WTC11 (cell line): ENCODE results near the gene SLCO1A2. TPM values are rescaled to one million over a fixed set of nuclear protein-coding genes. Genes with fewer than 3 reads are reported as not detected.

Experiments used
- ATAC-seq: fragments of 200-7000 bp; cut with Tn5 transposase; 2 replicates; pipeline ENCODE4 v1.10.0; 2021; ENCODE audit warnings: mild to moderate bottlenecking, moderate library complexity
- CTCF ChIA-PET: fragments of 300-600 bp; sonication (Branson Sonifier 250); formaldehyde crosslinking; loops from one replicate; lab custom pipeline; 2021; ENCODE audit warnings: antibody characterized with exemption; lab: Charles Lee
- POLR2A ChIA-PET: fragments of 350-600 bp; sonication (Branson Sonifier 250); formaldehyde crosslinking; loops from one replicate; lab custom pipeline; 2021; ENCODE audit warnings: antibody characterized with exemption; lab: Charles Lee
- DNase-seq: peaks from one replicate; pipeline ENCODE4 v3.0.0; 2021; ENCODE audit warnings: low spot score
- H3K27ac Mint-ChIP-seq: 2 replicates; pipeline ENCODE4 v1.8.0; 2021; ENCODE audit warnings: mixed read lengths
- H3K27me3 Mint-ChIP-seq: 2 replicates; pipeline ENCODE4 v1.8.0; 2021; ENCODE audit warnings: low read depth, mild to moderate bottlenecking, moderate library complexity, mixed read lengths
- H3K36me3 Mint-ChIP-seq: 2 replicates; pipeline ENCODE4 v1.8.0; 2021; ENCODE audit warnings: mixed read lengths
- H3K4me1 Mint-ChIP-seq: 2 replicates; pipeline ENCODE4 v1.8.0; 2022; ENCODE audit warnings: mixed read lengths
- H3K4me3 Mint-ChIP-seq: 2 replicates; pipeline ENCODE4 v1.8.0; 2021; ENCODE audit warnings: mild to moderate bottlenecking, moderate library complexity, mixed read lengths
- H3K9me3 Mint-ChIP-seq: 2 replicates; pipeline ENCODE4 v1.8.0; 2021; ENCODE audit warnings: mixed read lengths
- CREM ChIP-seq: sonication (generic); formaldehyde crosslinking; IDR thresholded peaks from 2 replicates; pipeline ENCODE4 v1.8.1; 2022; ENCODE audit warnings: mild to moderate bottlenecking, missing genetic modification reagents, moderate library complexity
- CTCF ChIP-seq: fragments of 200-600 bp; IDR thresholded peaks from 2 replicates; pipeline ENCODE4 v1.8.0; 2022; ENCODE audit warnings: antibody characterized with exemption
- FOXP1 ChIP-seq: sonication (generic); formaldehyde crosslinking; IDR thresholded peaks from 2 replicates; pipeline ENCODE4 v1.8.0; 2022; ENCODE audit warnings: missing genetic modification reagents, mild to moderate bottlenecking, moderate library complexity, borderline replicate concordance
- JUN ChIP-seq: sonication (generic); formaldehyde crosslinking; IDR thresholded peaks from 2 replicates; pipeline ENCODE4 v1.8.0; 2023; ENCODE audit warnings: mild to moderate bottlenecking, missing genetic modification reagents
- MAX ChIP-seq: sonication (generic); formaldehyde crosslinking; IDR thresholded peaks from 2 replicates; pipeline ENCODE4 v1.8.0; 2022; ENCODE audit warnings: mild to moderate bottlenecking, missing genetic modification reagents
- NR2C2 ChIP-seq: sonication (generic); formaldehyde crosslinking; IDR thresholded peaks from 2 replicates; pipeline ENCODE4 v1.8.0; 2022; ENCODE audit warnings: mild to moderate bottlenecking, missing genetic modification reagents
- OVOL2 ChIP-seq: fragments of 250-450 bp; sonication (Bioruptor Pico); IDR thresholded peaks from 2 replicates; pipeline ENCODE4 v1.9.0; 2021; ENCODE audit warnings: mild to moderate bottlenecking, borderline replicate concordance
- RORB ChIP-seq: fragments of 250-450 bp; sonication (Bioruptor Pico); IDR thresholded peaks from 2 replicates; pipeline ENCODE4 v1.9.0; 2021; ENCODE audit warnings: mild to moderate bottlenecking
- TEAD4 ChIP-seq: sonication (generic); formaldehyde crosslinking; IDR thresholded peaks from 2 replicates; pipeline ENCODE4 v1.8.0; 2022; ENCODE audit warnings: mild to moderate bottlenecking, missing genetic modification reagents
- TP53 ChIP-seq: sonication (generic); formaldehyde crosslinking; IDR thresholded peaks from 2 replicates; pipeline ENCODE4 v1.8.1; 2023; ENCODE audit warnings: mild to moderate bottlenecking, missing genetic modification reagents
- USF2 ChIP-seq: sonication (generic); formaldehyde crosslinking; IDR thresholded peaks from 2 replicates; pipeline ENCODE4 v1.8.1; 2023; ENCODE audit warnings: mild to moderate bottlenecking, missing genetic modification reagents, moderate library complexity
- ZNF232 ChIP-seq: sonication (generic); formaldehyde crosslinking; IDR thresholded peaks from 2 replicates; pipeline ENCODE4 v1.8.0; 2022; ENCODE audit warnings: mild to moderate bottlenecking, missing genetic modification reagents
- ZNF425 ChIP-seq: fragments of 250-450 bp; sonication (Bioruptor Pico); conservative IDR thresholded peaks from 2 replicates; pipeline ENCODE4 v1.9.0; 2021; ENCODE audit warnings: mild to moderate bottlenecking
- ZNF532 ChIP-seq: fragments of 250-450 bp; sonication (Bioruptor Pico); IDR thresholded peaks from 2 replicates; pipeline ENCODE4 v1.9.0; 2021; ENCODE audit warnings: mild to moderate bottlenecking, borderline replicate concordance
- ZNF671 ChIP-seq: fragments of 250-450 bp; sonication (Bioruptor Pico); IDR thresholded peaks from 2 replicates; pipeline ENCODE4 v1.8.0; 2021; ENCODE audit warnings: mild to moderate bottlenecking
- total RNA-seq: library from RNA; stranded (reverse); gene quantifications from 3 replicates; pipeline ENCODE4 v1.2.3, GENCODE V29; 2021
- TF ChIP-seq, protein P1 (sequence below): sonication (generic); formaldehyde crosslinking; conservative IDR thresholded peaks from 2 replicates; pipeline ENCODE4 v1.8.1; 2023; ENCODE audit warnings: mild to moderate bottlenecking, low read depth, missing genetic modification reagents, moderate library complexity
- TF ChIP-seq, protein P2 (sequence below): sonication (generic); formaldehyde crosslinking; IDR thresholded peaks from 2 replicates; pipeline ENCODE4 v1.8.1; 2022; ENCODE audit warnings: mild to moderate bottlenecking, moderate library complexity, missing genetic modification reagents
- TF ChIP-seq, protein P3 (sequence below): sonication (generic); formaldehyde crosslinking; IDR thresholded peaks from 2 replicates; pipeline ENCODE4 v1.8.1; 2023; ENCODE audit warnings: mild to moderate bottlenecking, missing genetic modification reagents, moderate library complexity
- TF ChIP-seq, protein P4 (sequence below): sonication (generic); formaldehyde crosslinking; IDR thresholded peaks from 2 replicates; pipeline ENCODE4 v1.8.1; 2022; ENCODE audit warnings: low read depth, mild to moderate bottlenecking, moderate library complexity, missing genetic modification reagents, borderline replicate concordance
- TF ChIP-seq, protein P5 (sequence below): fragments of 250-450 bp; sonication (Bioruptor Pico); IDR thresholded peaks from 2 replicates; pipeline ENCODE4 v1.9.0; 2021; ENCODE audit warnings: mild to moderate bottlenecking

The SLCO1A2 gene
- total RNA-seq, 1 experiment from 2014 or later = 9.9 TPM

DNA sequence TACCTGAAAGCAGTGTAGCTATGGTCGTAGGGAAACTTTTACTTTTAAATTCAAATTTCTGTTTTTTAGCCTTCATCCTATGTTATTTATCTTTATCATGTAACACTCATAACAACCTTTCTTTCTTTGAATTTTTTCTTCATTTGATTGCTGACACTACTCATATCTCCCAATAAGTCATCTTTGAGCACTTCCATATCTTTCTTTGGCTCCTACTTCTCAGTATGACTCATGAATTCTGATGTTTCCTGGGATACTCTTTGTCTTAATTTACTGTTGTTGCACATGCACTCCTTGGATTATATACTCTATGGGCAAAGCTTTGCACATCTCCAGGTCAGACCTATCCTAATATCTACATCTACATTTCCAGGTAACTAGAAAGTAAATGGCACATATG, 19.9 kb upstream of the SLCO1A2 start:
- ChIA-PET POLR2A (no interaction called here), CTCF (no interaction called here)
- Mint-ChIP-seq H3K27me3 (no peaks in the 10 kb centered on the region), H3K27ac (no peak overlapping the region), H3K4me1 (peaks cover 36% of the 10 kb centered on the region), H3K4me3 (no peak overlapping the region), H3K9me3 (peaks cover 1% of the 10 kb centered on the region), H3K36me3 (peaks cover 4% of the 10 kb centered on the region)
- no peak for TF ChIP-seq USF2 (CRISPR knock-in tag)
- TF ChIP-seq, protein P1, sequence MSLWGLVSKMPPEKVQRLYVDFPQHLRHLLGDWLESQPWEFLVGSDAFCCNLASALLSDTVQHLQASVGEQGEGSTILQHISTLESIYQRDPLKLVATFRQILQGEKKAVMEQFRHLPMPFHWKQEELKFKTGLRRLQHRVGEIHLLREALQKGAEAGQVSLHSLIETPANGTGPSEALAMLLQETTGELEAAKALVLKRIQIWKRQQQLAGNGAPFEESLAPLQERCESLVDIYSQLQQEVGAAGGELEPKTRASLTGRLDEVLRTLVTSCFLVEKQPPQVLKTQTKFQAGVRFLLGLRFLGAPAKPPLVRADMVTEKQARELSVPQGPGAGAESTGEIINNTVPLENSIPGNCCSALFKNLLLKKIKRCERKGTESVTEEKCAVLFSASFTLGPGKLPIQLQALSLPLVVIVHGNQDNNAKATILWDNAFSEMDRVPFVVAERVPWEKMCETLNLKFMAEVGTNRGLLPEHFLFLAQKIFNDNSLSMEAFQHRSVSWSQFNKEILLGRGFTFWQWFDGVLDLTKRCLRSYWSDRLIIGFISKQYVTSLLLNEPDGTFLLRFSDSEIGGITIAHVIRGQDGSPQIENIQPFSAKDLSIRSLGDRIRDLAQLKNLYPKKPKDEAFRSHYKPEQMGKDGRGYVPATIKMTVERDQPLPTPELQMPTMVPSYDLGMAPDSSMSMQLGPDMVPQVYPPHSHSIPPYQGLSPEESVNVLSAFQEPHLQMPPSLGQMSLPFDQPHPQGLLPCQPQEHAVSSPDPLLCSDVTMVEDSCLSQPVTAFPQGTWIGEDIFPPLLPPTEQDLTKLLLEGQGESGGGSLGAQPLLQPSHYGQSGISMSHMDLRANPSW = no peak
- no peak for TF ChIP-seq FOXP1
- TF ChIP-seq, protein P2, sequence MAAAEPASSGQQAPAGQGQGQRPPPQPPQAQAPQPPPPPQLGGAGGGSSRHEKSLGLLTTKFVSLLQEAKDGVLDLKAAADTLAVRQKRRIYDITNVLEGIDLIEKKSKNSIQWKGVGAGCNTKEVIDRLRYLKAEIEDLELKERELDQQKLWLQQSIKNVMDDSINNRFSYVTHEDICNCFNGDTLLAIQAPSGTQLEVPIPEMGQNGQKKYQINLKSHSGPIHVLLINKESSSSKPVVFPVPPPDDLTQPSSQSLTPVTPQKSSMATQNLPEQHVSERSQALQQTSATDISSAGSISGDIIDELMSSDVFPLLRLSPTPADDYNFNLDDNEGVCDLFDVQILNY (CRISPR knock-in tag) = no peak
- TF ChIP-seq ZNF532 (CRISPR knock-in tag) = no peak
- TF ChIP-seq CREM (CRISPR knock-in tag) = no peak
- TF ChIP-seq RORB (CRISPR knock-in tag) = no peak
- TF ChIP-seq, protein P3, sequence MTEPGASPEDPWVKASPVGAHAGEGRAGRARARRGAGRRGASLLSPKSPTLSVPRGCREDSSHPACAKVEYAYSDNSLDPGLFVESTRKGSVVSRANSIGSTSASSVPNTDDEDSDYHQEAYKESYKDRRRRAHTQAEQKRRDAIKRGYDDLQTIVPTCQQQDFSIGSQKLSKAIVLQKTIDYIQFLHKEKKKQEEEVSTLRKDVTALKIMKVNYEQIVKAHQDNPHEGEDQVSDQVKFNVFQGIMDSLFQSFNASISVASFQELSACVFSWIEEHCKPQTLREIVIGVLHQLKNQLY (CRISPR knock-in tag) = no peak
- TF ChIP-seq CTCF = no peak
- TF ChIP-seq ZNF232 (CRISPR knock-in tag) = no peak
- no peak for TF ChIP-seq TEAD4 (CRISPR knock-in tag)
- no peak for TF ChIP-seq OVOL2 (CRISPR knock-in tag)
- TF ChIP-seq TP53 = no peak
- TF ChIP-seq MAX = no peak
- TF ChIP-seq, protein P4, sequence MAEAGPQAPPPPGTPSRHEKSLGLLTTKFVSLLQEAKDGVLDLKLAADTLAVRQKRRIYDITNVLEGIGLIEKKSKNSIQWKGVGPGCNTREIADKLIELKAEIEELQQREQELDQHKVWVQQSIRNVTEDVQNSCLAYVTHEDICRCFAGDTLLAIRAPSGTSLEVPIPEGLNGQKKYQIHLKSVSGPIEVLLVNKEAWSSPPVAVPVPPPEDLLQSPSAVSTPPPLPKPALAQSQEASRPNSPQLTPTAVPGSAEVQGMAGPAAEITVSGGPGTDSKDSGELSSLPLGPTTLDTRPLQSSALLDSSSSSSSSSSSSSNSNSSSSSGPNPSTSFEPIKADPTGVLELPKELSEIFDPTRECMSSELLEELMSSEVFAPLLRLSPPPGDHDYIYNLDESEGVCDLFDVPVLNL (CRISPR knock-in tag) = no peak
- TF ChIP-seq ZNF671 (CRISPR knock-in tag) = no peak
- TF ChIP-seq ZNF425 (CRISPR knock-in tag) = no peak
- TF ChIP-seq NR2C2 = no peak
- TF ChIP-seq, protein P5, sequence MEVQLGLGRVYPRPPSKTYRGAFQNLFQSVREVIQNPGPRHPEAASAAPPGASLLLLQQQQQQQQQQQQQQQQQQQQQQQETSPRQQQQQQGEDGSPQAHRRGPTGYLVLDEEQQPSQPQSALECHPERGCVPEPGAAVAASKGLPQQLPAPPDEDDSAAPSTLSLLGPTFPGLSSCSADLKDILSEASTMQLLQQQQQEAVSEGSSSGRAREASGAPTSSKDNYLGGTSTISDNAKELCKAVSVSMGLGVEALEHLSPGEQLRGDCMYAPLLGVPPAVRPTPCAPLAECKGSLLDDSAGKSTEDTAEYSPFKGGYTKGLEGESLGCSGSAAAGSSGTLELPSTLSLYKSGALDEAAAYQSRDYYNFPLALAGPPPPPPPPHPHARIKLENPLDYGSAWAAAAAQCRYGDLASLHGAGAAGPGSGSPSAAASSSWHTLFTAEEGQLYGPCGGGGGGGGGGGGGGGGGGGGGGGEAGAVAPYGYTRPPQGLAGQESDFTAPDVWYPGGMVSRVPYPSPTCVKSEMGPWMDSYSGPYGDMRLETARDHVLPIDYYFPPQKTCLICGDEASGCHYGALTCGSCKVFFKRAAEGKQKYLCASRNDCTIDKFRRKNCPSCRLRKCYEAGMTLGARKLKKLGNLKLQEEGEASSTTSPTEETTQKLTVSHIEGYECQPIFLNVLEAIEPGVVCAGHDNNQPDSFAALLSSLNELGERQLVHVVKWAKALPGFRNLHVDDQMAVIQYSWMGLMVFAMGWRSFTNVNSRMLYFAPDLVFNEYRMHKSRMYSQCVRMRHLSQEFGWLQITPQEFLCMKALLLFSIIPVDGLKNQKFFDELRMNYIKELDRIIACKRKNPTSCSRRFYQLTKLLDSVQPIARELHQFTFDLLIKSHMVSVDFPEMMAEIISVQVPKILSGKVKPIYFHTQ (CRISPR knock-in tag) = no peak
- no peak for TF ChIP-seq JUN (CRISPR knock-in tag)
- DNase-seq = no peak
- no peak for ATAC-seq
